COLO668 (cell line): ENCODE measurements around the gene RGS7.
"Not testable (repeated sequence)": the region's sequence is repeated elsewhere in the genome, so short reads cannot be mapped to it uniquely, and the experiment has no call there.

Experiments
- DNase-seq: peaks from one replicate; lab custom pipeline; 2025; ENCODE audit not compliant: unreplicated experiment; lab: John Stamatoyannopoulos, UW

The RGS7 gene

GRCh38 chr1:241088075-241088474, 268.9 kb downstream of the RGS7 start:
- not testable (repeated sequence) for DNase-seq

DNA sequence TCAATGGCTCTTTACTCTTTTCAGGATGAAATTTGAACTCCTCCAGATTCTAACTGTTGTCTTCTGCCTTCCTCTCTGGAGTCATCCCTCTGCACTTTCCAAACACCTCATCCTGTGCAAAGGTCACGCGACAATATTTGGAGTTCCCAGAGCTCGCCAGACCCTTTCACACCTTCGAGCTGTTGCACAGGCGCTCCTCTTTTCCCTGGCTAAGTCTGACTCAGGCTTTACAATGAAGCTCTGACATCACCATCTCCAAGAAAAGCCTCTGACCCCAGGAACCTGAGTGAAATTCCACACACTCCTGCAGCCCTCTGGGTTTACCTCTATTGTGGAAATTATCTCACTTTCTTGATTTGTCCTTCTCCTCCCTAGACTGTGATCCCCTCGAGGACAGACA, 270.3 kb downstream of the RGS7 start:
- DNase-seq: no peak

- DNase-seq: no peak
Observed at GRCh38 chr1:241083285-241083684, 273.7 kb downstream of the RGS7 start.

GRCh38 chr1:241081473-241081872, 275.5 kb downstream of the RGS7 start:
- no peak for DNase-seq

GRCh38 chr1:241079459-241079858, 277.5 kb downstream of the RGS7 start:
- no peak for DNase-seq

GRCh38 chr1:241079047-241079446, 278.0 kb downstream of the RGS7 start:
- no peak for DNase-seq

GRCh38 chr1:241077386-241078147, 279.4 kb downstream of the RGS7 start:
- no peak for DNase-seq

DNA sequence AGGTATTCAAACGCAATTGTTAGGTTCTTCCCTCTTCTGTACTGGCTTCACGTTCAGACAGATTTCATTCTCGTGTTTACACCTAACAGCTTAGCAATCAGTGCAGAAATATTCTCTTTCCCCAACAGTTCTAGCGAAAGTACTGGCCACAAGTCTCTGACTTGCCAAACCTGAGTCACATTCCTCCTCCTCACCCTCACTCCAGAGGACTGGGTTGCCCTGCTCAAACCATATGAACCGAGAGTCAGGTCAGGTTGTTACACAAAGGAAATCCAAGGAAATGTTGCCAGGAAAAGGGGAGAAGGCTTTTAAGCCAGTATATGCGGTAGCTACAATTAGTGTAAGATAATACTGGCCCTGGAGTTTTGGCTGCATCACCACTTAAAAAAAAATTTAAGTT, 282.5 kb downstream of the RGS7 start:
- DNase-seq: no peak

- no peak for DNase-seq
Observed at GRCh38 chr1:241068359-241068758, 288.6 kb downstream of the RGS7 start.

GRCh38 chr1:241063276-241063675, 293.7 kb downstream of the RGS7 start:
- DNase-seq: no peak

GRCh38 chr1:241061062-241061461, 295.9 kb downstream of the RGS7 start:
- DNase-seq: no peak

GRCh38 chr1:241048622-241049021, 308.4 kb downstream of the RGS7 start:
- peak; percentile 33 for DNase-seq

DNA sequence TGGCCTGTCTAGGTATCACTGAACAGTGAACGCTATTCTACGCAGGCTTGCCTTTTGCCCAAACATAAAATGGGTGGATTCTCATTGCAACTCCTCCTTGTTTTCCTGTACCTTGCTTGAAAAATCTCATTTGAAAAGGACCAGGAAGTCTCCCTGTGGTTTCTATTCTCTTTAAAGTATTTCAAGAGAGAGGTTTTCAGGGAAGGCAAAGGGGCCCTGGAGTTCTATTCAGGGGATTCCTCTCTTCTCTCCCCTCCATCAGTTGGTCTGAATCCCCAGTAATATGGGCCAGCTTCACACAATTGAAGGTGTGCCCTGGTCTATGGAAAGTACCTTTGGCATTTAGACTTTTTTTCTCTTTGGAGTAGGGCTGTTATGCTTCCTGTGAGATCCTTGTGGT, 311.3 kb downstream of the RGS7 start:
- no peak for DNase-seq

GRCh38 chr1:241034203-241034936, 322.6 kb downstream of the RGS7 start:
- no peak for DNase-seq

- DNase-seq: no peak
Observed at GRCh38 chr1:241024834-241025233, 332.2 kb downstream of the RGS7 start.

DNA sequence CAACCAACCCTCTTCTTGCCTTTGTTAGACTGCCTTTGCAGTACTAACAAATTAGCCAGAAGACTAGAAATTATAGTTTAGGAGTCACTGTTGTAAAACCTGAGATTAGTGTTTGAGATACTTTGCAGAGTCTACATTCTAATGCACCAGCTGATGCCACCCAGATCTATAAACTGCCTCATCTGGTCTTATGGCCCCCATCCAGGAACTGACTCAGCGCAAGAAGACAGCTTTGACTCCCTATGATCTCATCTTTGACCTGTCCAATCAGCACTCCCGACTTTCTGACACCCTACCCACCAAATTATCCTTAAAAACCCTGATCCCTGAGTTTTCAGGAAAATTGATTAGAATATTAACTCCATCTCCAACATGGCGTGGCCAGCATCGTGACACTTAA, 334.6 kb downstream of the RGS7 start:
- DNase-seq: no peak

DNA sequence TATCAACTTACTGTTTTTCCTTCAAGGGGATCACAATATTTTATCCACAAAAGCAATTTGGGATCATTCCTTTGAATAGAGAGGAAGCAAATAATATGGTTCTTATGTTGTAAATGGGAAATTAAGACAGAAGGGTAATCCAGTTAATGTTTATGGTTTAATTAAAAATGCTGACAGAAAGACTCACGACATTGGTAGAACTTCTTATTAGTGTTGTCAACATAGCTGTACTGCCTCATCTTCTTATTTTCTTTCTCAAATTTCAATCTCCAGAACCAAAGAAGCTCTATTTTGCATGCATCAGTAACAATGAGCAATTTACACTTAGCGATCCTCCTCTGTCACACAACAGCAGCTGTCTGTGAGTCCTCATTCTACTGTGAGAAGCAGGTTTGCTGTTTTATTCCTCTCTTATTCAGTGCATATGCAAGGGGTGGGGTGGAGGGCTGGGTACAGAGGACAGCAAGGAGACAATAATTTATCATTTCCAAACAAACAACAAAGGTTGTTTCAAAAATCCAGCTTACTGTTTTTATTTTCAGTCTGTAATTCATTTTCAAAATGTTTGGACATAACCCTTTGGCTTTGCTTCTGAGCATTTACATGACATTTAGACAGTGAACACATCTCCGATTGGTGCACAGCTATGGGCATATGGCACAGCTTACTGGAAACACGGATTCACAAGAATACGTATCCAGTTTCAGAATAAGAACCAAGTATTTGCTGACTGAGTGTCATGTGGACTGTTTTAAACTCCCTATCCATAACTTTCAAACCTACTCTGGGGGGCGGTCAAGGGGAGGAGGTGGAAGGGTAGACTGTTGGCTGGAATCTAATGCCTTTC, 335.9 kb downstream of the RGS7 start:
- DNase-seq: no peak

GRCh38 chr1:241012708-241013340, 344.2 kb downstream of the RGS7 start:
- DNase-seq: no peak

DNA sequence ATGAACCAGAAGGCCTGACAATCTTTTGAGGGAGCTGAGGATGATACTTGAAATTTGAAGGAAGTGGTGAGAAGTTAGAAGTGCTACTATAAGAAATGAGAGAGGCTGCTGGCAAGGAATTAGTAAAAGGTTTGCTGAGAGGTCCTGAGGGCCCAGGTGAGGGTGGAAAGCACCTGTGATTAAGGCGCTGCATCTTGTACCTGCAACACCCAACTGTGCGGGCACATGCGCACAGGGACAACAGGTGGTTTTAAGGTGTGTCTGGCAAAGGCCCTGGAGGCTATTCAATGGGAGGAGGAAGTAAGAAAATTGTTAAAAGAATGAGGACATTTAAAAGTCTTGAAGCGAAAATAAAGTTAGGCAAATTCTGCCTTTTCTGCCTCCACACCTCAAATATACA, 349.3 kb downstream of the RGS7 start:
- no peak for DNase-seq

GRCh38 chr1:240999826-241000225, 357.2 kb downstream of the RGS7 start:
- DNase-seq: no peak

GRCh38 chr1:240998441-240999015, 358.5 kb downstream of the RGS7 start:
- DNase-seq: no peak
